A673 (cell line): ENCODE measurements around the gene AR. TPM values are rescaled to one million over a fixed set of nuclear protein-coding genes. Genes with fewer than 3 reads are reported as not detected.

Experiments used
- BruUV-seq: library from RNA; stranded (reverse); fragments of 400-500 nt; replicated peaks from 2 replicates; lab custom pipeline; 2021; lab: Mats Ljungman, UMichigan
- CTCF ChIA-PET: fragments of 300-600 bp; sonication (Branson Sonifier 250); formaldehyde crosslinking; loops from one replicate; lab custom pipeline; 2022; ENCODE audit warnings: antibody characterized with exemption; lab: Charles Lee
- POLR2A ChIA-PET: fragments of 300-600 bp; sonication (Branson Sonifier 250); formaldehyde crosslinking; loops from one replicate; lab custom pipeline; 2022; ENCODE audit warnings: antibody characterized with exemption; ENCODE audit not compliant: low non-redundant PET; lab: Charles Lee
- DNase-seq: peaks from one replicate; pipeline ENCODE4 v3.0.0-alpha.2; 2015; ENCODE audit warnings: low spot score
- H3K27ac ChIP-seq: fragments of 200-600 bp; sonication (generic); 2 replicates; pipeline ENCODE4 v1.5.1; 2016; ENCODE audit warnings: mixed run types, low read depth, mild to moderate bottlenecking, mixed read lengths, antibody characterized with exemption, low read length; ENCODE audit not compliant: poor library complexity, severe bottlenecking
- H3K27me3 ChIP-seq: fragments of 200-600 bp; sonication (generic); replicated peaks from 2 replicates; pipeline ENCODE4 v1.6.1; 2017; ENCODE audit warnings: mixed run types, low read depth, mild to moderate bottlenecking, mixed read lengths, antibody characterized with exemption, low read length; ENCODE audit not compliant: insufficient read depth, poor library complexity
- H3K36me3 ChIP-seq: fragments of 200-600 bp; sonication (generic); 2 replicates; pipeline ENCODE4 v1.6.1; 2016; ENCODE audit warnings: mixed run types, mild to moderate bottlenecking, mixed read lengths, antibody characterized with exemption, low read length; ENCODE audit not compliant: insufficient read depth, poor library complexity, severe bottlenecking
- H3K4me1 ChIP-seq: fragments of 200-600 bp; sonication (generic); 2 replicates; pipeline ENCODE4 v1.6.1; 2017; ENCODE audit warnings: mixed run types, mild to moderate bottlenecking, mixed read lengths, antibody characterized with exemption, low read length; ENCODE audit not compliant: insufficient read depth, poor library complexity, severe bottlenecking
- H3K4me3 ChIP-seq: fragments of 200-600 bp; sonication (generic); 2 replicates; pipeline ENCODE4 v1.5.1; 2016; ENCODE audit warnings: low read depth, mixed run types, mild to moderate bottlenecking, mixed read lengths, low read length; ENCODE audit not compliant: poor library complexity, severe bottlenecking
- H3K9me3 ChIP-seq: fragments of 200-600 bp; sonication (generic); 2 replicates; pipeline ENCODE4 v1.6.1; 2016; ENCODE audit warnings: mixed run types, low read depth, mild to moderate bottlenecking, mixed read lengths, antibody characterized with exemption, low read length; ENCODE audit not compliant: poor library complexity, severe bottlenecking
- EZH2 ChIP-seq: fragments of 200-600 bp; sonication (generic); IDR thresholded peaks from 2 replicates; pipeline ENCODE4 v1.6.1; 2017; ENCODE audit warnings: borderline replicate concordance, low read depth, mild to moderate bottlenecking, mixed read lengths, antibody characterized with exemption, low read length; ENCODE audit not compliant: poor library complexity, severe bottlenecking
- intact Hi-C: fragments of 100-400 bp; cut with micrococcal nuclease; formaldehyde crosslinking; loops from one replicate; pipeline ENCODE4 v1.10.0; 2022; ENCODE audit not compliant: unreplicated experiment
- total RNA-seq: library from RNA; stranded (reverse); gene quantifications from 2 replicates; pipeline ENCODE4 v1.2.3, GENCODE V29; 2021
- TF ChIP-seq, protein P1 (sequence below): fragments of 300-800, 200-600 bp; sonication (generic); conservative IDR thresholded peaks from 2 replicates; pipeline ENCODE4 v1.5.1; 2017; ENCODE audit warnings: low read depth, mild to moderate bottlenecking, antibody characterized with exemption, low read length, moderate library complexity, mixed read lengths

Gene AR
- total RNA-seq, 1 experiment from 2014 or later = 0.11 TPM

DNA sequence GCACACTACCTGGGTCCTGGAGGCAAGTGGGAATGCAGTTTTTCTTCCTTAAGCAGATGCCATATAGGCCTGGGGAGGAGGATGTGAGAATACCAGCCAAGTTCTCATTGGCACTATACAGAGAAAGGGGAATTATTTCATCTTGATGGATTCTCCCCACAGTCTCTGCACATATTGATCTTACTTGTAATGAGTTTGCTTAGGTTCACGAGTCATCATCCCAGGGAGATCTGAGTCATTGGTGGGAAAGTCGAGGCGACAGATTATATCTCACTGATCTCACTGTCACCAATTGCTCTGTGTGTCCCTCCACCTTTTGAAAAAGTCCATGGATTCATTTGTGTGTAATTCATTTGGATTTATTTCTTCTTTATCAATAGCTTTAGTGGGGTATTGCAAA lies 156.8 kb downstream of the AR start:
- DNase-seq = no peak
- H3K27ac ChIP-seq = no peak overlapping the region
- no peaks in the 10 kb centered on the region for H3K27me3 ChIP-seq
- H3K9me3 ChIP-seq = no peaks in the 10 kb centered on the region
- no peak overlapping the region for H3K4me3 ChIP-seq
- POLR2A ChIA-PET = no interaction called here
- H3K4me1 ChIP-seq = no peaks in the 10 kb centered on the region
- TF ChIP-seq EZH2 = no peak
- TF ChIP-seq, protein P1, sequence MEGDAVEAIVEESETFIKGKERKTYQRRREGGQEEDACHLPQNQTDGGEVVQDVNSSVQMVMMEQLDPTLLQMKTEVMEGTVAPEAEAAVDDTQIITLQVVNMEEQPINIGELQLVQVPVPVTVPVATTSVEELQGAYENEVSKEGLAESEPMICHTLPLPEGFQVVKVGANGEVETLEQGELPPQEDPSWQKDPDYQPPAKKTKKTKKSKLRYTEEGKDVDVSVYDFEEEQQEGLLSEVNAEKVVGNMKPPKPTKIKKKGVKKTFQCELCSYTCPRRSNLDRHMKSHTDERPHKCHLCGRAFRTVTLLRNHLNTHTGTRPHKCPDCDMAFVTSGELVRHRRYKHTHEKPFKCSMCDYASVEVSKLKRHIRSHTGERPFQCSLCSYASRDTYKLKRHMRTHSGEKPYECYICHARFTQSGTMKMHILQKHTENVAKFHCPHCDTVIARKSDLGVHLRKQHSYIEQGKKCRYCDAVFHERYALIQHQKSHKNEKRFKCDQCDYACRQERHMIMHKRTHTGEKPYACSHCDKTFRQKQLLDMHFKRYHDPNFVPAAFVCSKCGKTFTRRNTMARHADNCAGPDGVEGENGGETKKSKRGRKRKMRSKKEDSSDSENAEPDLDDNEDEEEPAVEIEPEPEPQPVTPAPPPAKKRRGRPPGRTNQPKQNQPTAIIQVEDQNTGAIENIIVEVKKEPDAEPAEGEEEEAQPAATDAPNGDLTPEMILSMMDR = no peak
- no peaks in the 10 kb centered on the region for H3K36me3 ChIP-seq
- CTCF ChIA-PET = no interaction called here
- BruUV-seq = no TSS peak
- intact Hi-C loops = no loop called here

DNA sequence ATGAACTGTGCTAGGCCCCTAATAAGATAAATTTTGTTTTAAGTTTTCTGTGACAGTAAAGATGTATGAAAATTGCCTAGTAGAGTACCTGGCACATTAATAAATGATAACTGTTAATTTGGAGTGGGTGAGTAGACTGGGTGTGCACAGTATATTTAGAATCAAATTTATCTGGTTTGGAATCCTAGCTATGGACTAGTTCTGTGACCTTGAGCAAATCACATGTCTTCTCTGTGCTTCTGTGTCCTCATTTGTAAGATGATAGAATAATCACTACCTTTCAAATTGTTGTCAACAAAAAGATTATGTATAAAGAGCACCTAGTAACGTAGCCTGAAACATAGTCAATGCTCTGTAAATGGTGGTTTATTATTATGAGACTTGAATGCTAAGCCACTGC lies 170.2 kb downstream of the AR start:
- ChIA-PET CTCF (no interaction called here), POLR2A (no interaction called here)
- intact Hi-C loops = no loop called here
- no peaks in the 10 kb centered on the region for H3K4me1 ChIP-seq
- H3K9me3 ChIP-seq = no peaks in the 10 kb centered on the region
- no peak overlapping the region for H3K27ac ChIP-seq
- no peaks in the 10 kb centered on the region for H3K36me3 ChIP-seq
- no TSS peak for BruUV-seq
- H3K4me3 ChIP-seq = no peak overlapping the region
- H3K27me3 ChIP-seq = no peaks in the 10 kb centered on the region
- TF ChIP-seq EZH2 = no peak
- TF ChIP-seq, protein P1 = no peak
- no peak for DNase-seq

GRCh38 chrX:67717571-67717970 lies 173.8 kb downstream of the AR start:
- H3K4me3 ChIP-seq = no peak overlapping the region
- no peak for DNase-seq
- ChIA-PET CTCF (no interaction called here), POLR2A (no interaction called here)
- H3K9me3 ChIP-seq = no peaks in the 10 kb centered on the region
- no peaks in the 10 kb centered on the region for H3K4me1 ChIP-seq
- intact Hi-C loops = no loop called here
- H3K27ac ChIP-seq = no peak overlapping the region
- TF ChIP-seq, protein P1 = no peak
- TF ChIP-seq EZH2 = no peak
- H3K27me3 ChIP-seq = no peaks in the 10 kb centered on the region
- no TSS peak for BruUV-seq
- H3K36me3 ChIP-seq = no peaks in the 10 kb centered on the region
